Hair follicle dermal papilla cell (primary cell): Measurements from ENCODE around the gene FTCD. TPM values are rescaled to one million over a fixed set of nuclear protein-coding genes. Genes with fewer than 3 reads are reported as not detected.

Experiments used
- total RNA-seq: library from RNA; depleted of rRNA; stranded (reverse); fragments of >200 nt; gene quantifications from 2 replicates; pipeline ENCODE4 v1.2.3, GENCODE V29; 2012

The FTCD gene
- total RNA-seq = 0.32 TPM in 1 of 2 replicates, not detected in the other

GRCh38 chr21:46155514-46156377 lies at the start of gene FTCD:
Gene FTCD, minus strand, starts transcription at chr21:46155579. Its CDS starts 56 bp downstream, at chr21:46155523.

GRCh38 chr21:46183910-46184624 lies 28.7 kb upstream of the FTCD start, which contains the start of gene SPATC1L:
Gene SPATC1L, minus strand, starts transcription at chr21:46184459. Its CDS starts 1,643 bp downstream, at chr21:46182816.

GRCh38 chr21:46097336-46098293 lies 57.8 kb downstream of the FTCD start, which contains the start of gene COL6A2:
Gene COL6A2, plus strand, starts transcription at chr21:46098112.

Other genes with a start within 250 kb of the FTCD start
- 5,604 and 6,263 TPM in 2 replicates for gene COL6A1, start 173.8 kb downstream of the FTCD start, total RNA-seq
- 4,246 and 4,806 TPM in 2 replicates for gene COL6A2, start 57.5 kb downstream of the FTCD start, total RNA-seq
- gene SPATC1L, start 28.9 kb upstream of the FTCD start, total RNA-seq = 4.4 and 10.1 TPM in 2 replicates
- 414 and 465 TPM in 2 replicates for gene LSS, start 73.2 kb upstream of the FTCD start, total RNA-seq
- gene MCM3AP, start 130.0 kb upstream of the FTCD start, total RNA-seq = 71.4 and 108 TPM in 2 replicates
- 8.4 and 10.2 TPM in 2 replicates for gene YBEY, start 130.8 kb upstream of the FTCD start, total RNA-seq
- gene C21orf58, start 168.3 kb upstream of the FTCD start, total RNA-seq = 1.9 and 2.6 TPM in 2 replicates
- gene PCNT, start 168.6 kb upstream of the FTCD start, total RNA-seq = 19.4 and 27.1 TPM in 2 replicates